HepG2 (cell line): ENCODE results near the gene CCDC85C.

Experiments used
- CREM ChIP-seq, 2 experiments: sonication (generic) in 1 of 2; formaldehyde crosslinking in 1 of 2; IDR thresholded peaks; 2 replicates each; pipeline versions ENCODE4 v1.4.0 to v1.6.1; 2016 to 2020; ENCODE audit warnings: antibody characterized with exemption in 1 of 2, mild to moderate bottlenecking in 1 of 2, missing genetic modification reagents in 1 of 2
- CTCF ChIP-seq: sonication (generic); formaldehyde crosslinking; IDR thresholded peaks from 2 replicates; pipeline ENCODE4 v1.5.0; 2020; ENCODE audit warnings: mild to moderate bottlenecking, missing genetic modification reagents, moderate library complexity
- EZH2 ChIP-seq: conservative IDR thresholded peaks from 2 replicates; pipeline ENCODE4 v1.6.1; 2012; ENCODE audit warnings: mild to moderate bottlenecking, low read depth, low read length, moderate library complexity
- FOXP1 ChIP-seq, 2 experiments: fragments of 450-650 bp in 1 of 2; IDR thresholded peaks; 2 replicates each; pipeline ENCODE4 v1.6.1; 2017 to 2018; ENCODE audit warnings: antibody characterized with exemption in 1 of 2
- HDAC6 ChIP-seq: fragments of 200-600 bp; sonication (generic); IDR thresholded peaks from 2 replicates; pipeline ENCODE4 v1.7.0; 2017; ENCODE audit warnings: mild to moderate bottlenecking, antibody characterized with exemption, low read length, low read depth
- MAFK ChIP-seq, 2 experiments: IDR thresholded peaks in 1 of 2; conservative IDR thresholded peaks in 1 of 2; 2 replicates each; pipeline ENCODE4 v1.6.1; 2011; ENCODE audit warnings: improper control_type of control experiment in 2 of 2, low read length in 2 of 2
- RAD21 ChIP-seq: fragments of 450-650 bp; formaldehyde crosslinking; IDR thresholded peaks from 2 replicates; pipeline ENCODE4 v1.5.0; 2020; ENCODE audit warnings: mild to moderate bottlenecking
- RFX1 ChIP-seq: fragments of 450-650 bp; IDR thresholded peaks from 2 replicates; pipeline ENCODE4 v1.6.1; 2017
- TARDBP ChIP-seq: sonication (generic); formaldehyde crosslinking; IDR thresholded peaks from 2 replicates; pipeline ENCODE4 v1.8.0; 2022; ENCODE audit warnings: mild to moderate bottlenecking, missing genetic modification reagents
- ZBTB33 ChIP-seq: sonication (generic); formaldehyde crosslinking; IDR thresholded peaks from 2 replicates; pipeline ENCODE4 v1.4.0; 2020; ENCODE audit warnings: missing genetic modification reagents
- ZBTB8A ChIP-seq: sonication (generic); formaldehyde crosslinking; IDR thresholded peaks from 2 replicates; pipeline ENCODE4 v1.4.0; 2020; ENCODE audit warnings: mild to moderate bottlenecking, low read depth, missing genetic modification reagents, borderline replicate concordance
- ZKSCAN8 ChIP-seq: IDR thresholded peaks from 2 replicates; pipeline ENCODE4 v1.6.1; 2016; ENCODE audit warnings: borderline replicate concordance, missing genetic modification reagents, missing compliant biosample characterization
- ZNF335 ChIP-seq: sonication (generic); formaldehyde crosslinking; IDR thresholded peaks from 2 replicates; pipeline ENCODE4 v1.4.0; 2020; ENCODE audit warnings: missing genetic modification reagents
- TF ChIP-seq, protein P1 (sequence below): sonication (generic); formaldehyde crosslinking; IDR thresholded peaks from 2 replicates; pipeline ENCODE4 v1.5.1; 2020; ENCODE audit warnings: missing genetic modification reagents, mild to moderate bottlenecking, borderline replicate concordance

DNA sequence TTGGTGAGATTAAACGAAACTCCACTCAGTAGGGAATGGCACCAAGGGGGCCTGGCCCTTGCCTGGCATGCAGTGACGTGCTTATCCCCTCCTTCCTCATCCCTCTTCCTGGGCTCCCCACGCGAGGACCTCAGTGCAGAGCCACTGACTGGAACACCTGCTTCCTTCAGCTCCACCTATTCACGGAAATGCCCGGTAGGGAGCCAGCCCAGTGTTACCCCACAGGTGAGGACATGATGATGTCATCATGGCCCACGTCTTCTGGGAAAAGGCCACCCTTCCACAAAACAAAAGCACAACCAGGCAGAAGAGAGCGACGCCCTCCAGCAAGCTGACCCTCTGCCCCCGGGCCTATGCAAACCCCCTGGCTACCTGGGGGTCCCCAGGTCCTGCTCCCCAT, 42.1 kb downstream of the CCDC85C start:
- TF ChIP-seq RAD21 (CRISPR knock-in tag) (no peak), CTCF (CRISPR knock-in tag) (no peak), FOXP1 (IDR thresholded peaks at IDR 0.05) (no peak), FOXP1 (CRISPR knock-in tag; IDR thresholded peaks at IDR 0.05) (no peak), RFX1 (no peak), HDAC6 (no peak), EZH2 (no peak), ZKSCAN8 (CRISPR knock-in tag) (no peak), MAFK (conservative IDR thresholded peaks at IDR 0.05 in 1 of 2, IDR thresholded peaks at IDR 0.05 in 1 of 2; ENCODE audit: low read length in 2 of 2) (no peak), TARDBP (CRISPR knock-in tag) (no peak), ZNF335 (CRISPR knock-in tag) (no peak), CREM (IDR thresholded peaks at IDR 0.05) (no peak), CREM (CRISPR knock-in tag; IDR thresholded peaks at IDR 0.05) (no peak), ZBTB33 (no peak), ZBTB8A (CRISPR knock-in tag) (no peak)
- TF ChIP-seq, protein P1, sequence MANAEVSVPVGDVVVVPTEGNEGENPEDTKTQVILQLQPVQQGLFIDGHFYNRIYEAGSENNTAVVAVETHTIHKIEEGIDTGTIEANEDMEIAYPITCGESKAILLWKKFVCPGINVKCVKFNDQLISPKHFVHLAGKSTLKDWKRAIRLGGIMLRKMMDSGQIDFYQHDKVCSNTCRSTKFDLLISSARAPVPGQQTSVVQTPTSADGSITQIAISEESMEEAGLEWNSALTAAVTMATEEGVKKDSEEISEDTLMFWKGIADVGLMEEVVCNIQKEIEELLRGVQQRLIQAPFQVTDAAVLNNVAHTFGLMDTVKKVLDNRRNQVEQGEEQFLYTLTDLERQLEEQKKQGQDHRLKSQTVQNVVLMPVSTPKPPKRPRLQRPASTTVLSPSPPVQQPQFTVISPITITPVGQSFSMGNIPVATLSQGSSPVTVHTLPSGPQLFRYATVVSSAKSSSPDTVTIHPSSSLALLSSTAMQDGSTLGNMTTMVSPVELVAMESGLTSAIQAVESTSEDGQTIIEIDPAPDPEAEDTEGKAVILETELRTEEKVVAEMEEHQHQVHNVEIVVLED (CRISPR knock-in tag) = no peak
